ENCODE data around the gene KLHL25. TPM values are rescaled to one million over a fixed set of nuclear protein-coding genes. Genes with fewer than 3 reads are reported as not detected.
A peak's percentile ranks its signal among the peaks of the same experiment; 100 is the strongest.

Gene KLHL25, protein sequence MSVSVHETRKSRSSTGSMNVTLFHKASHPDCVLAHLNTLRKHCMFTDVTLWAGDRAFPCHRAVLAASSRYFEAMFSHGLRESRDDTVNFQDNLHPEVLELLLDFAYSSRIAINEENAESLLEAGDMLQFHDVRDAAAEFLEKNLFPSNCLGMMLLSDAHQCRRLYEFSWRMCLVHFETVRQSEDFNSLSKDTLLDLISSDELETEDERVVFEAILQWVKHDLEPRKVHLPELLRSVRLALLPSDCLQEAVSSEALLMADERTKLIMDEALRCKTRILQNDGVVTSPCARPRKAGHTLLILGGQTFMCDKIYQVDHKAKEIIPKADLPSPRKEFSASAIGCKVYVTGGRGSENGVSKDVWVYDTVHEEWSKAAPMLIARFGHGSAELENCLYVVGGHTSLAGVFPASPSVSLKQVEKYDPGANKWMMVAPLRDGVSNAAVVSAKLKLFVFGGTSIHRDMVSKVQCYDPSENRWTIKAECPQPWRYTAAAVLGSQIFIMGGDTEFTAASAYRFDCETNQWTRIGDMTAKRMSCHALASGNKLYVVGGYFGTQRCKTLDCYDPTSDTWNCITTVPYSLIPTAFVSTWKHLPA
- 4.0 TPM for total RNA-seq
- long read RNA-seq, full-length matches to known transcripts: 16 of 27 reads
- long read RNA-seq, partial matches to known transcripts: 11 of 27 reads
- long read RNA-seq, other reads (novel, unspliced or antisense): 0 of 27 reads

DNA sequence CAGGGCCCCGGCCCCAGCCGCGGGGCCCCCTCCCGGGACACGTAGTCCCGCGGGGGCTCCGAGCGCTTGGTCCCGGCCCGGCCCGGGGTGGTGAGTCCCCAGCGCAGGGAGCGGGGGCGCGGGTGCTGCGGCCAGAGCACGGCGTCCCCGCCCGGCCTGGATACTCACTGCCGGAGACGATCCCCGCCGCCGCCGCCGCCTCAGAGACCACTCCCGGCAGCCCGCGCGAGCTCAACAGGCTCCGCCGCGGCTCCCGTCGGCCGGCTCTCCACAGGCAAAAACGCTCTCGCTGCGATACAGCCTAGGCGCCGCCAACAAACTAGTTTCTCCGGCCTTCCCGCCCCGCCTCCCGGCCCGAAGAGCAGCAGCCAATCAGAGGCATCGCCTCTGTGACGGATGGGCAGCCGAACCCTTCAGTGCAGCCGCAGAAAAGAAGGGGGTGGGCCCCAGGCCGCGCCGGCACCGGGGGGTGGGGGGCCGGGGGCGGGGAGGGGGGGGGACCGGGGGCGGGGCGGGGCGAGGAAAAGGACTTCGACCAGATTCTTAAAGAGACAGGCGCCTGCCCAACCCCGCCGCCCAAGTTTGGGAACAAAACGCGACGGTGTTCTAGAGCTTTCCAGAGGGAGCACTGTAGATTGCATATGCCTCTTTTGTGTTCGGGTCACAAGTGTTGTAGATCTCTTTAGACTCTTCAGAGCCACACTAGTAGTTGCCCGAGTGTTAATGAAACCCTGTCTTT is at the start of gene KLHL25:
TSS of gene KLHL25 (minus strand) at position 328 of the 739 bp plus-strand sequence. CDS start 25,115 bp downstream, outside the sequence.
- H3K27ac ChIP-seq (replicated peaks): peak within 1 kb of the TSS; percentile 91
- TF ChIP-seq, protein P1, sequence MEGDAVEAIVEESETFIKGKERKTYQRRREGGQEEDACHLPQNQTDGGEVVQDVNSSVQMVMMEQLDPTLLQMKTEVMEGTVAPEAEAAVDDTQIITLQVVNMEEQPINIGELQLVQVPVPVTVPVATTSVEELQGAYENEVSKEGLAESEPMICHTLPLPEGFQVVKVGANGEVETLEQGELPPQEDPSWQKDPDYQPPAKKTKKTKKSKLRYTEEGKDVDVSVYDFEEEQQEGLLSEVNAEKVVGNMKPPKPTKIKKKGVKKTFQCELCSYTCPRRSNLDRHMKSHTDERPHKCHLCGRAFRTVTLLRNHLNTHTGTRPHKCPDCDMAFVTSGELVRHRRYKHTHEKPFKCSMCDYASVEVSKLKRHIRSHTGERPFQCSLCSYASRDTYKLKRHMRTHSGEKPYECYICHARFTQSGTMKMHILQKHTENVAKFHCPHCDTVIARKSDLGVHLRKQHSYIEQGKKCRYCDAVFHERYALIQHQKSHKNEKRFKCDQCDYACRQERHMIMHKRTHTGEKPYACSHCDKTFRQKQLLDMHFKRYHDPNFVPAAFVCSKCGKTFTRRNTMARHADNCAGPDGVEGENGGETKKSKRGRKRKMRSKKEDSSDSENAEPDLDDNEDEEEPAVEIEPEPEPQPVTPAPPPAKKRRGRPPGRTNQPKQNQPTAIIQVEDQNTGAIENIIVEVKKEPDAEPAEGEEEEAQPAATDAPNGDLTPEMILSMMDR (IDR thresholded peaks at IDR 0.05; ENCODE audit: borderline replicate concordance): no peak
- H3K4me1 ChIP-seq: peaks cover 32% of the 10 kb centered on the region
- H3K27me3 ChIP-seq (ENCODE audit: low read depth): no peaks in the 10 kb centered on the region
- DNase-seq: peak; percentile 95
- H3K4me3 ChIP-seq: peak within 1 kb of the TSS; percentile 91
- no peaks in the 10 kb centered on the region for H3K36me3 ChIP-seq
- no peaks in the 10 kb centered on the region for H3K9me3 ChIP-seq (replicated peaks)
- intact Hi-C loops (cut with micrococcal nuclease): no loop called here

DNA sequence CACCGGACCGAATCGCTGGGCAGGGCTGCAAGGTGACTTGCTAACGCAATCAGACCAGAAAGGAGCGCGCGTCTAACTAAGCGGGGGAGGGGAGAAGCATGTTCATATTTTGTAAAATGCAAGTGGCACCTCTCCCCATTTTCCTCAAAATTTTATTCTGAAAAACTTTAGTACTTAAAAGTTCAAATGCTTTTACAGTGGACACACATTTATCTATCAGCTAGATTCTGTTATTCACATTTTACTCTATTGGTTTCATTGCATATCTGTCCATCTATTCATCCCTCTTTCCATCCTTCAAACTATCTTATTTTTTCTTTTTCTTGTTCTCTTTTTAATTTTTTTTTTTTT is 46.1 kb upstream of the KLHL25 start:
- intact Hi-C loops (cut with micrococcal nuclease): no loop called here
- H3K9me3 ChIP-seq (replicated peaks): no peaks in the 10 kb centered on the region
- H3K4me3 ChIP-seq: peak overlapping the region; percentile 54
- TF ChIP-seq, protein P1 (IDR thresholded peaks at IDR 0.05; ENCODE audit: borderline replicate concordance): no peak
- no peak overlapping the region for H3K27ac ChIP-seq (replicated peaks)
- H3K27me3 ChIP-seq (ENCODE audit: low read depth): peaks cover 4% of the 10 kb centered on the region
- H3K4me1 ChIP-seq: peaks cover 9% of the 10 kb centered on the region
- H3K36me3 ChIP-seq: no peaks in the 10 kb centered on the region
- no peak for DNase-seq

- Histone ChIP-seq H3K4me1 (peaks cover 9% of the 10 kb centered on the region), H3K27me3 (ENCODE audit: low read depth) (peaks cover 4% of the 10 kb centered on the region), H3K36me3 (no peaks in the 10 kb centered on the region), H3K27ac (replicated peaks) (no peak overlapping the region), H3K9me3 (replicated peaks) (no peaks in the 10 kb centered on the region), H3K4me3 (peak overlapping the region; percentile 54)
- TF ChIP-seq, protein P1 (IDR thresholded peaks at IDR 0.05; ENCODE audit: borderline replicate concordance): peak; percentile 94
- peak; percentile 81 for DNase-seq
- intact Hi-C loops (cut with micrococcal nuclease): no loop called here
Measured at GRCh38 chr15:85840079-85840801, 45.5 kb upstream of the KLHL25 start.

DNA sequence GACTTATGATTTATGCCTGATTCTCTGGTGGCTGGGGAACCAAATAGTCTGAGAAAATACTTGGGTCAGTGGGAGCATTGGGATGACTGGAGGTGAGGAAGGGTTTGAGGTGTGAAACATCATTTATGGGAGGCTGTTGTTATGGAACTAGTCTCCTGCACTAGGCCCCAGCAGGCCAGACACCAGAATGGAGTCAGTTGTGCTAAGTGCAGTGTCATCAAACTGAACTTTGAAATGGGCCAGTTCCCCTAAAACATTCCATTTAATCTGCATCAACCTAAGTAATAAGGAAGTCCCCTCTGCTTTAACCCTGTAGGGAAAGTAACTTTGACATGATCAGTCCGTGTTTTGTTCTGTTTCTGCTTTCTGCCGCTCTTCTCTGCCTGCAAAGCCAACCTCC is 44.9 kb upstream of the KLHL25 start:
- Histone ChIP-seq H3K36me3 (no peaks in the 10 kb centered on the region), H3K4me3 (no peak overlapping the region), H3K27ac (replicated peaks) (no peak overlapping the region), H3K4me1 (peaks cover 9% of the 10 kb centered on the region), H3K9me3 (replicated peaks) (no peaks in the 10 kb centered on the region), H3K27me3 (ENCODE audit: low read depth) (peaks cover 4% of the 10 kb centered on the region)
- TF ChIP-seq, protein P1 (IDR thresholded peaks at IDR 0.05; ENCODE audit: borderline replicate concordance): no peak
- DNase-seq: no peak
- intact Hi-C loops (cut with micrococcal nuclease): loop anchor here (10.0 kb wide), 1 partner anchor 105 kb away; no protein-coding TSS in a partner anchor

GRCh38 chr15:85838655-85839054 is 43.9 kb upstream of the KLHL25 start:
- Histone ChIP-seq H3K4me1 (peaks cover 9% of the 10 kb centered on the region), H3K9me3 (replicated peaks) (no peaks in the 10 kb centered on the region), H3K27ac (replicated peaks) (no peak overlapping the region), H3K4me3 (no peak overlapping the region), H3K36me3 (no peaks in the 10 kb centered on the region), H3K27me3 (ENCODE audit: low read depth) (peaks cover 4% of the 10 kb centered on the region)
- intact Hi-C loops (cut with micrococcal nuclease): loop anchor here (10.0 kb wide), 1 partner anchor 104 kb away; no protein-coding TSS in a partner anchor
- DNase-seq: no peak
- TF ChIP-seq, protein P1 (IDR thresholded peaks at IDR 0.05; ENCODE audit: borderline replicate concordance): no peak

Measured in left ventricle myocardium inferior (tissue), 1 donor.